DOHH2 (cell line): ENCODE measurements around the gene BLID.

Experiments
- CTCF ChIP-seq: fragments of 200-600 bp; sonication (generic); IDR thresholded peaks from one replicate; pipeline ENCODE4 v1.5.1; 2014; ENCODE audit warnings: antibody characterized with exemption, mild to moderate bottlenecking, low read depth, low read length; ENCODE audit not compliant: poor library complexity, severe bottlenecking
- EZH2phosphoT487 ChIP-seq: fragments of 200-600 bp; sonication (generic); IDR thresholded peaks from 2 replicates; pipeline ENCODE4 v1.6.1; 2017; ENCODE audit warnings: borderline replicate concordance, mild to moderate bottlenecking, antibody characterized with exemption, low read length, moderate library complexity, mixed read lengths

GRCh38 chr11:122085712-122086111 is 30.3 kb downstream of the BLID start:
- TF ChIP-seq CTCF (no peak), EZH2phosphoT487 (no peak)
